ENCODE results near the gene TIMM50. TPM values are rescaled to one million over a fixed set of nuclear protein-coding genes. Genes with fewer than 3 reads are reported as not detected.

Gene TIMM50
- total RNA-seq, 3 donors from 2014 or later (not counting 1 experiment from before 2014, with no cell fraction given) = 50.1 to 67.2 (median 60.8) TPM

DNA sequence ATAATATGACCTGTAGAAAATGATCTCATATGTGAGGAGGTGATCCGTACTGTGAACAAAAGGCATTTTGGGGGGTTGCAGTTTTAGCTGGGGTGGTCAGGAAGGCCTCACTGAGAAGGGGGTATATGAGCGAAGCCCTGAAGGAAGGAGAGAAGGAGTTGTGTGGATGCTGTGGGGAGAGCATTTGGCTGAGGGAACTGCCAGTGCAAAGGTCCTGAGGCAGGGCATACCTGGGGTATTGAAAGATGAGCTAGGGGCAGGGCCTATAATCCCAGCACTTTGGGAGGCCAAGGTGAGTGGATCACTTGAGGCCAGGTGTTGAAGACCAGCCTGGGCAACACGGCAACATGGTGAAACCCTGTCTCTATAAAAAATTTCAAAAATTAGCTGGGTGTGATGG lies 36.8 kb downstream of the TIMM50 start:
- H3K9me3 ChIP-seq (ENCODE audit: control insufficient read depth, insufficient read depth, low read length) = no peaks in the 10 kb centered on the region
- no peak overlapping the region for H3K27ac Mint-ChIP-seq
- ATAC-seq (no peak), DNase-seq (no peak)
- no peaks in the 10 kb centered on the region for H3K36me3 Mint-ChIP-seq
- H3K27me3 ChIP-seq (ENCODE audit: control insufficient read depth, insufficient read depth, low read length) = peaks cover 34% of the 10 kb centered on the region
- peaks cover 34 to 36% of the 10 kb centered on the region in 2 donors for H3K27me3 Mint-ChIP-seq (ENCODE audit: low read depth in 2 of 2)
- H3K27ac ChIP-seq (ENCODE audit: low read length) = no peak overlapping the region
- TF ChIP-seq, protein P1, sequence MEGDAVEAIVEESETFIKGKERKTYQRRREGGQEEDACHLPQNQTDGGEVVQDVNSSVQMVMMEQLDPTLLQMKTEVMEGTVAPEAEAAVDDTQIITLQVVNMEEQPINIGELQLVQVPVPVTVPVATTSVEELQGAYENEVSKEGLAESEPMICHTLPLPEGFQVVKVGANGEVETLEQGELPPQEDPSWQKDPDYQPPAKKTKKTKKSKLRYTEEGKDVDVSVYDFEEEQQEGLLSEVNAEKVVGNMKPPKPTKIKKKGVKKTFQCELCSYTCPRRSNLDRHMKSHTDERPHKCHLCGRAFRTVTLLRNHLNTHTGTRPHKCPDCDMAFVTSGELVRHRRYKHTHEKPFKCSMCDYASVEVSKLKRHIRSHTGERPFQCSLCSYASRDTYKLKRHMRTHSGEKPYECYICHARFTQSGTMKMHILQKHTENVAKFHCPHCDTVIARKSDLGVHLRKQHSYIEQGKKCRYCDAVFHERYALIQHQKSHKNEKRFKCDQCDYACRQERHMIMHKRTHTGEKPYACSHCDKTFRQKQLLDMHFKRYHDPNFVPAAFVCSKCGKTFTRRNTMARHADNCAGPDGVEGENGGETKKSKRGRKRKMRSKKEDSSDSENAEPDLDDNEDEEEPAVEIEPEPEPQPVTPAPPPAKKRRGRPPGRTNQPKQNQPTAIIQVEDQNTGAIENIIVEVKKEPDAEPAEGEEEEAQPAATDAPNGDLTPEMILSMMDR (IDR thresholded peaks at IDR 0.05) = no peak
- H3K9me3 Mint-ChIP-seq = no peaks in the 10 kb centered on the region
- intact Hi-C loops (cut with micrococcal nuclease) = no loop called here
- no peak overlapping the region for H3K4me3 Mint-ChIP-seq
- no peaks in the 10 kb centered on the region for H3K36me3 ChIP-seq (ENCODE audit: control insufficient read depth, insufficient read depth, low read length)
- peaks cover 6 to 19% of the 10 kb centered on the region in 2 donors for H3K4me1 Mint-ChIP-seq
- WGBS (ENCODE audit: insufficient coverage) = 64% methylated on average over 3 of the region's 3 CpGs
- H3K4me1 ChIP-seq (ENCODE audit: control insufficient read depth, insufficient read depth, low read length) = peaks cover 13% of the 10 kb centered on the region
- no peak overlapping the region for H3K4me3 ChIP-seq (ENCODE audit: low read length)

DNA sequence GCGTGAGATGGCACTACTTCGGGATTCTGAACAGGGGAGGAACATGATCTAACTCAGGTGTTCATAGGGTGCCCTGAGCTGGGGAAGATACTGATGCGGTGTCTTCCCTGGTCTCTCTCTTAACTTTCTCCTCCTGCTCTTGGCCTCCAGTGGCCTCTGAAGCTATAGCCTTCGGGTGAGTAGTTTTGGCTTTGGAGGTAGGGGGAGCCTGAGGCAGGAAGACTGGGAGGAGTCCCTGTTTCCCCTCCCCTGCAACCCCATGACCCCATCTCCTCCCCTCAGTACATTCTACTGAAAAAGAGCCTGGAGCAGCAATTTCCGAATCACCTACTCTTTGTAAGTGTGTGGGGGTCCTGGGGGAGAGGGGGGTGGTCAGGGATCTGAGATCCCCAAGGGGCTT lies 37.8 kb downstream of the TIMM50 start:
- no peak overlapping the region for H3K4me3 ChIP-seq (ENCODE audit: low read length)
- Mint-ChIP-seq H3K4me3 (no peak overlapping the region), H3K27ac (no peak overlapping the region), H3K4me1 (peaks cover 6 to 19% of the 10 kb centered on the region in 2 donors), H3K36me3 (no peaks in the 10 kb centered on the region), H3K27me3 (ENCODE audit: low read depth in 2 of 2) (peaks cover 27 to 30% of the 10 kb centered on the region in 2 donors), H3K9me3 (no peaks in the 10 kb centered on the region)
- H3K27ac ChIP-seq (ENCODE audit: low read length) = no peak overlapping the region
- 88% methylated on average over 4 of the region's 5 CpGs for WGBS (ENCODE audit: insufficient coverage)
- H3K27me3 ChIP-seq (ENCODE audit: control insufficient read depth, insufficient read depth, low read length) = peaks cover 31% of the 10 kb centered on the region
- H3K4me1 ChIP-seq (ENCODE audit: control insufficient read depth, insufficient read depth, low read length) = peaks cover 13% of the 10 kb centered on the region
- DNase-seq = no peak
- TF ChIP-seq, protein P1 (IDR thresholded peaks at IDR 0.05) = no peak
- ATAC-seq = no peak
- H3K9me3 ChIP-seq (ENCODE audit: control insufficient read depth, insufficient read depth, low read length) = no peaks in the 10 kb centered on the region
- H3K36me3 ChIP-seq (ENCODE audit: control insufficient read depth, insufficient read depth, low read length) = no peaks in the 10 kb centered on the region
- intact Hi-C loops (cut with micrococcal nuclease) = no loop called here

DNA sequence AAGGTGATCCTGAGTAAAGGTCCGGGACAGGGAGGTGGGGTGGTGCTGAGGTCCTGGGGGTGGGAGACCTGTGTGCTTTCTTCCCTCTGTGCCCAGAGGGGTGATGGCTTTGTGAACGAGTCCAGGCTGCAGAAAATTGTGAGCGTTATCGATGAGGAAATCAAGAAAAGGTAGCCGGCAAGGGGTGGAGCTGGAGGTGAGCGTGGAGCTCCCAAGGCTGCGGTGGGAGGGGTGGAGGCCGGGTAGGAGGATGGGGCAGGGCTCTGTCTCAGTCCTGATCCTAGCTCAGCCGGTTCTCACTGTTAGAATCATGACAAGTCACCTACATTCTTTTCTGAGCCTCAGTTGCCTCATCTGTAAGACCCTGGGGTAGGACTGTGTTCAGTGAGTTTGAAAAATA lies 38.3 kb downstream of the TIMM50 start:
- no peaks in the 10 kb centered on the region for H3K9me3 Mint-ChIP-seq
- peaks cover 25% of the 10 kb centered on the region in 2 donors for H3K27me3 Mint-ChIP-seq (ENCODE audit: low read depth in 2 of 2)
- intact Hi-C loops (cut with micrococcal nuclease) = no loop called here
- no peak overlapping the region for H3K4me3 ChIP-seq (ENCODE audit: low read length)
- no peaks in the 10 kb centered on the region for H3K36me3 Mint-ChIP-seq
- TF ChIP-seq, protein P1 (IDR thresholded peaks at IDR 0.05) = no peak
- DNase-seq = no peak
- peaks cover 13% of the 10 kb centered on the region for H3K4me1 ChIP-seq (ENCODE audit: control insufficient read depth, insufficient read depth, low read length)
- H3K36me3 ChIP-seq (ENCODE audit: control insufficient read depth, insufficient read depth, low read length) = no peaks in the 10 kb centered on the region
- ATAC-seq = no peak
- no peak overlapping the region for H3K27ac ChIP-seq (ENCODE audit: low read length)
- peaks cover 6 to 19% of the 10 kb centered on the region in 2 donors for H3K4me1 Mint-ChIP-seq
- no peak overlapping the region for H3K4me3 Mint-ChIP-seq
- H3K27me3 ChIP-seq (ENCODE audit: control insufficient read depth, insufficient read depth, low read length) = peaks cover 28% of the 10 kb centered on the region
- no peak overlapping the region for H3K27ac Mint-ChIP-seq
- 83% methylated on average over 9 of the region's 9 CpGs for WGBS (ENCODE audit: insufficient coverage)
- H3K9me3 ChIP-seq (ENCODE audit: control insufficient read depth, insufficient read depth, low read length) = no peaks in the 10 kb centered on the region

Measured in natural killer cell (primary cell).